ENCODE results near the gene TRH.
"Not testable (repeated sequence)": the region's sequence is repeated elsewhere in the genome, so short reads cannot be mapped to it uniquely, and the experiment has no call there.

Gene TRH

GRCh38 chr3:130010556-130010955 lies 36.0 kb downstream of the TRH start:
- no peak for DNase-seq (ENCODE audit: low spot score)

- not testable (repeated sequence) for DNase-seq (ENCODE audit: low spot score)
These were observed 37.6 kb downstream of the TRH start for GRCh38 chr3:130012108-130012507.

- DNase-seq (ENCODE audit: low spot score), result not testable (repeated sequence)
These were observed 38.7 kb downstream of the TRH start for GRCh38 chr3:130013246-130013645.

- DNase-seq (ENCODE audit: low spot score), result no peak
These were observed 40.0 kb downstream of the TRH start for GRCh38 chr3:130014526-130014925.

- DNase-seq (ENCODE audit: low spot score), result not testable (repeated sequence)
These were observed 43.1 kb downstream of the TRH start for GRCh38 chr3:130017661-130018060.

GRCh38 chr3:130026146-130026829 lies 51.8 kb downstream of the TRH start:
- DNase-seq (ENCODE audit: low spot score), result not testable (repeated sequence)

- not testable (repeated sequence) for DNase-seq (ENCODE audit: low spot score)
These were observed 52.9 kb downstream of the TRH start for GRCh38 chr3:130027437-130027836.

Measured in CD4-positive, alpha-beta T cell treated with Interleukin-6 at 100 ng/mL for 8 hours (primary cell).